ENCODE results near the gene TMEM184C. TPM values are rescaled to one million over a fixed set of nuclear protein-coding genes. Genes with fewer than 3 reads are reported as not detected.

The TMEM184C gene
- polyA plus RNA-seq, 5 donors, result 28.5 to 46.4 (median 40.2) TPM

DNA sequence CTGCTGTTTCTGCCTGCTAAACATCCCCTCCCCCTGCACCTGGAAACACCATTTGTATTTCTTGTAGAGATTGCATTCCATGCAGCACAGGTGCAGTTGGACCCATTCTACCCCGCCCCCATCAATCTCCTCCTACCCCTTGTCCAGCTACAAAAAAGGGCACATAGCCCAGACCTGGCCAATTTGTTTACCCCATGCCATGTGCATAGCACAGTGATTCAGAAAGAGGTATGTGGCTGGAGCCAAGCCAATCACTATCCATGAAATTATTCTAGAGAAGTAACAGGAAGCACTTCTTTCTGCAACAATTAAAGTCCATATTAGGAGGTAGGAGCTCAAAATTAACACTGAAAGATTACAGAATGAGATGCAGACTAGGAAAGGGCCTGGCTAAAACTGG is 20.2 kb upstream of the TMEM184C start:
- DNase-seq, result no peak

DNA sequence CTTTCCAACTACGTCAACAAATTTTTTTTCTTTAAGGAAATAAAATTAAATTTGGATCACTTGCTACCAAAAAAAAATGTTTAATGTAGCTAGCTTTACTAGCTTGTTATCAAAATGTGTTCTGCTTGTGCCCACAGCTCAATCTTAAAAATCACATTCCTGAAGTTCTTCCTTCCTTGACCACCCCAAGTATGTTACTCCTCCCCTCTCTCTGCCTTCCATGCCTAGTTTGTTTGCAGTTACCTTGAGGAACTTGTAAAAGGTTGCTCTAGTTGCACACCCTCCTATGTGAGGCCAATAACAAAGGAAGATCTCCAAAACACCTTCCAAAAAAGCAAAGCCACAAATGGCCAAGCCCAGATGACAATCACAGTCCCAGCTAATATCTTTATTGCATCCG is 19.6 kb upstream of the TMEM184C start:
- DNase-seq, result no peak

DNA sequence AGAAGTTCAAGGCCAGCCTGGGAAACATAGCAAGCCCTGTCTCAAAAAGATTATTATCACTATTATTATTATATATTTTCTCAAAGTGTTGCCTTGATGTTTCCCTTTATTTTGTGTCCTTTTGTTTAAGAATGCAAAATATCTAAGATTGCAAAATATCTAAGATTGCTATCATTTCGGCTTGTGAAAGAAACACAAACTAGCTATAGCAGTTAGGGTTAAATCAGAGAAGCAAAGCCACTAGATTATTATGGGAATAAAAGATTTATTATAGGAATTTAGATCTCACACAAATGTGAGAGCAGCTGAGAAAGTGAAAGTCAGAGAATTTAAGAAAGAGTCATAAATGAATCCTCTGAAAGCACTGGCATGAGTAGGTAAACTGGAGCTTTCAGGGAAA is 18.0 kb upstream of the TMEM184C start:
- no peak for DNase-seq

DNA sequence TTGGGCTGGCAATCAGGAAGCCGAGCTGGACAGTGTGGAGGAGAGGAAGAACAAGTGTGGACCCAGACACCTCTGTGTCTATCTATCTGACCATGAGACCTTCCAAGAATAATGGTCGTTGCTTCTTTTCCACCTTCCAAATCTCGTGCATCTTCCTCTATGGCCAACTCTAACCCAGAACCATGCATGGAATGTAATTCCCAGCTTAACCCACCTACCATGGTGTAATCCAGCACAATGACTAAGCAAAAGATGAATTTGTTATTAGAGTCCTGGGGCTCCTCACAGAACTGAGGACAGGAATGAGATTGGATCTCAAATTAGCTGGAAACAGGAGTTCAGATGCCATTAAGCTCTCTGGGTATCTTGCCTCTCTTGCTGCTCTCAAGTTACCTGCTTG is 17.4 kb upstream of the TMEM184C start:
- no peak for DNase-seq

DNA sequence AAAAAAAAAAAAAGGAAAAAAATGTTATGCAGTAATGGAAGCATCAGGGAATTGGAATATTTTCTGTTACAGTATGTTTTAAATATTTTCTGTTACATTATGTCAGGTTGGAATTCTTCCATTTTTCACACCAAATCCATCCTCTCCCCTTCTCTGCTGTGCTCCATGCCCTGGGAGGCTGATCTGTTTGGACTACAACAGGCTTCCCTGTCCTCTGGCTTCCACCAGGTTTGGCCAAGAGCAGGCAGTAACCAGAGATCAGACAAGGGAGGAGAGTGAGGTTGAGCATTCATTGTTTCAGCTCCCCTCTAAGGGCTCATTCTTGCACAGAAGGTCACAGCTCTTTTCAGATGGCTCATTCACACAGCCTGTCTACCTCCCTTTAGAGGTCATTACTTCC is 11.7 kb upstream of the TMEM184C start:
- DNase-seq, result no peak

DNA sequence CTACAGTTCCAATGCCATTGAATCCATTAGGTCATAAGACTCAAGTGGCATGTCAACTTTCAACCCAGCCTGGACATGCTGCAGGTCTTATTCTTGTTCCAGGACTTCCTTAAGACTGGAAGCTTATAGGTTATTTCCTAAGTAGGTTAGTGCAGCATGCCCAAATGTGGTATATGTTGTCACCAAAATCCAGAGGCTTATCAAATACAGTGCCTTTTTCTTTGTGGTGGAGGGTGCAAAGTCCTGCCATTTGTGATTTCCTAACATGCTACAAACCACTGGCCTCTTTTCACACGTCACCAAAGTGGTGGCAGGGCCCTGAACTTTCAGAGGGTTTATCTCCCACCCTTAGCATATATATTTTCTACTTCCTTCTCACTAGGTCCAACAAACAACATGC is 9.7 kb upstream of the TMEM184C start:
- no peak for DNase-seq

DNA sequence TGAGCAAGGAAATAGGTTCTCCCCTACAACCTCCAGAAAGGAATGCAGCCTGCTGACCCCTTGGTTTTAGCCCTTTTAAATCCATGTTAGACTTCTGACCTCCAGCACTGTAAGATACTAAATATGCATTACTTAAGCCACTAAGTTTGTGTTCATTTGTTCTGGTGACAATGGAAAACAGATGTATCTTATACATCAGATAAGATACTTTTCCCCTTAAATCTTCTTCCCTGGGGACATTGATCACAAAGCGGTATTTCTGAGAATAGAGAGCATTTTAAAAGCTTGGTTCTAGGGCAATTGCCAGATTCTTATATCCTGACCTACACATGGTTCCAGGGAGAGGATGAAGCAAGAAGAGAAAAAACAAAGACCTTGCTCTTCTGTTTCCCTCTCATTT is 6.5 kb upstream of the TMEM184C start:
- DNase-seq, result no peak

DNA sequence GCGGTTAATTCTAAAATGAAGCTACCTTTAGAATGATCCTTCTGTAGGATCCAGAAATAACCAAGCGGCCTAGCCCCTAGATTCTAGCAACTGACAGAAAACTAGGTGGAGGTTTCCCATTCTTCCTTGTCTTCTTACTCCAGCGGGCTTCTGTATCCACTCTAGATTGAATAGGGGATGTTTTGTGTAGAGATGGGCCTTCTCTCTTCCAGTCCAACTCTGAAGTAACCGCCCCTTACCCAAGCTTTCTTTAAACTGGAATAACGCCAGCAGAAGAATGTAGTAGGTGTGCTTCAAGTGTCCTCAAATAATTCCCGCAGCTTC is 386 bp upstream of the TMEM184C start:
- DNase-seq, result no peak

DNA sequence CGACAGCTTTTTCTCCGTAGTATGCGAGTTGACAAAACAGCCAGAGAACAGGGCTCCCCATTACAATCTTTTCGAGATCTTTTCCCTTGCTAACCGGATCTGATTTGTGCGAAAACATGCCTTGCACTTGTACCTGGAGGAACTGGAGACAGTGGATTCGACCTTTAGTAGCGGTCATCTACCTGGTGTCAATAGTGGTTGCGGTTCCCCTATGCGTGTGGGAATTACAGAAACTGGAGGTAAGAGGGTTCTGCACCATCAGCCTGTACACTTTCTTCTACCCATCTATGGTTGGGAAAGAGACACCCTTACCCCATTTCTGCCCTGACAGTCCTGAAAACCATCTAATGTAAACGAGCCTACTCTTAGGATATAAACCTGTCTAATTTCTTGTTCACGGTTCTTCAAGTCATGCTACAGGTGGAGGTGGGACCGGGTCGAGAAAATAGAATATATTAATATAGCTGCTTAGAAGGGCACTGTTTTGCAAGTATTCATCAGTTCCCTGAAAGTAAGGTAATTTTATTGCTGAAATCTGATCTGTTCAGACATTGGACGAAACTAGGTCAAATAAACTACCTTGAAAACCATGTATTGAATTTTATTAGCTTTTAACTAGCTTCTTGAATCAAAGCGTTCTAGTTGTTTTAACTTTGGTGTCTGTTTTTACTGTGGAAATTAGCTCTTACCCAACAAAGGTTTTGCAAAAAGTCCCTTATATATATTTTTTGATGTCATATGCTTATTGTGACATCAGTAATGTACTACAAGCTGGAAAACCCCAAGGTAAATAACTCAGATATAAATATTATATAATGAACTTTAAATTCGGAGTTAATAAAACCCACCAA is 869 bp downstream of the TMEM184C start:
- DNase-seq, result no peak

DNA sequence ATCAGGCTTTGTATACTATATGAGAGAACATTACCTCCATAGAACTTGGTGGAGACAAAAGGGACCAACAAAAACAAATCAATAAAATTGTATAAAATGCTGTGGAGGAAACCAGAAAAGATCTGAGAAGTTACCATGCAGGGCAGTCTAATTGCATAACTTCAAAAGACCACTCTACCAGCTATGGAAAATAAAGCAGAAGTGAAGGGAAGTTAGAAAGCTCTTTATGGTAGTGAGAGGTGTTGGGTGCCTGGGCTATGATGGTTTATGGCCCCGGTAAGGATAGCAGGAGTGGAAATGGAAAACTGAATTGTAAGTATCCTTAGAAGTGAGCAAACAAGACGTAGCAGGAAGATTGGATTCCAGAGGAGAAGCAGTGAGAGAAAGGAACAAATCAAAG is 3.1 kb downstream of the TMEM184C start:
- no peak for DNase-seq

DNA sequence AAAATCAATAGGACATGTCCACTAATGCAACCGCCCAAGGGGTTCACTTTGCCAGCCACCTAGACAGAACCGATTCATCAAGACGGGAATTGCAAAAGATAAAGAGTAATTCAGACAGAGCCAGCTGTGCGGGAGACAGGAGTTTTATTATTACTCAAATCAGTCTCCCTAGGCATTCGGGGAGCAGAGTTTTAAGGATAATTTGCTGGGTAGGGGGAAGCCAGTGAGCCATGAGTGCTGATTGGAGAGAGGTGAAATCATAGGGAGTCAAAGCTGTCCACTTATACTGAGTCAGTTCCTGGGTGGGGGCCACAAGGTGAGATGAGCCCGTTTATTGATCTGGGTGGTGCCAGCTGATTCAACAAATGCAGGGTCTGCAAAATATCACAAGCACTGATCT is 8.5 kb downstream of the TMEM184C start:
- DNase-seq, result no peak

DNA sequence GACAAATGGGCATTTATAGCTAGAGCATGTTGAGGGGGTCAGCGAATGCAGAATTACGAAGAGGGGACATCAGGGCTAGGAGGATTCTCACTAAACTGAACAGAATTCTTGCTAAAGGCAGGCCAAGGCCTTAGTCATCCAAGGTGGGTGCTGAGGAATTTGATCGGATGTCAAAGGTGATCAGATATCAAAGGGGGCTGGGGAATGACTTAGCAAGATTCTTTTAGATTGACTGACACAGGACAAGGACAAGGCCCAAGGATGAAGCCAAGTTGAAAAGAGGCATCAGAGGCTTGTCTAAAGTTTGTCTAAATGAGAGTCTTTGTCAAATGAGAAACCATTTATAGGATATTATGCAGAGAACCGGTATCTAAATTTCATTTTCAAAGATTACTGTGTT is 9.7 kb downstream of the TMEM184C start:
- no peak for DNase-seq

DNA sequence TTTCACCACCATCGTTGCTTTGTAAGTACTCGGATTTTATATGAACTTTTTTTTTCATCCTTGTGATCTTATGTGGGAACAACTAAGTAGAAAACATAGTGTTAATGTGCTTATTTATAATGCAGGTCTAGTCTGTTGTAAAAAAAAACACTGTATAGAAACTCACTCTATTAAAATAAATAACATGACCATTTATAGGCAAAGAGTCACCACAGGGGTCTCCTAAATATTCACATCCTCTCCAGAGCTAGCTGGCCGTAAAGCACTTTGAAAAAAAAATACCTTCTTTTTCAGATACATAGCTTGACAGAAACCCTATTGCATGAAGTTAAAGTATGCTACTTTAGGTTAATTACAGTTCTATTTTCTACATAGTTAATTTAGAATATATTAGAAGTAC is 11.2 kb downstream of the TMEM184C start:
- DNase-seq, result no peak

DNA sequence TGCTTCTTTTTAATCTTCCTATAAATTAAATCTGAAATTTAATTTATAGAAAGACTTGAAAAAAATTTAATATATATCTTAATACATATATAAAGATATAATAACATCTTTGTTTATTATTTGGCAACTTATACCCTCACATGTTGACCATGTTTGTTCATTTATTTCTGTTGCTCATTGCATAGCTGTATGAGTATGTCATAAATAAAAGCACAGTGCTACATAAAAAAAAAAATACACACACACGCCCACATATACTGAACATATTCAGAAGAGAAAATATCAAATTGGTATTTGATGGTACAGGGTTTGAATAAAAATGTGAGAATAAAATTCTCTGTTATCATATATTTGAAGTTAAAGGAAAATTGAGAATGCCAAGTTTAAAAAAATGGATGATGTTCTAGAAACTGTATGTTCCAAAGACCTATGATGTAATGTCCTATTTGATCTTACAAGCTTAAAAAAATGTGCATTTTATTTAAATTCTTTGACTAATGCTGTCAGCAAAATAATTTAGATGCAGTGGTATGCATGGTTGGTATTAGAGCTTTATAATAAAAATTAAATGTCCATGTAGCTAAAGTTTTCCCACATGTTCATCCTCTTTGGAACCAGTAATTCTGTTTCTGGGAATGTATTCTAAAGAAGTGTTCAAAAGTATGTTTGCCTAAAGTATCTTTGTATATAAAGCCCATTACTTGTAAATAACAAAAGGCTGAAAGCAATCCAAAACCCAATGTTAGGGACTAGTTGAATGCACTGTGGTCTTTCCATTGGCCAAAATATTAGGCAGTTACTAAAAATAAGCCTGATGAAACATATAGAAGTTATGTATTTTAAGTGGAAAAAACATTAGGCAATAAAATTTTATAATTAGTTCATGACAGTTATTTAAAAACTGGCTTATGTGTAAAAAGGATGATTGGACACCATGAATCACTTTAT is 12.9 kb downstream of the TMEM184C start:
- DNase-seq, result no peak

DNA sequence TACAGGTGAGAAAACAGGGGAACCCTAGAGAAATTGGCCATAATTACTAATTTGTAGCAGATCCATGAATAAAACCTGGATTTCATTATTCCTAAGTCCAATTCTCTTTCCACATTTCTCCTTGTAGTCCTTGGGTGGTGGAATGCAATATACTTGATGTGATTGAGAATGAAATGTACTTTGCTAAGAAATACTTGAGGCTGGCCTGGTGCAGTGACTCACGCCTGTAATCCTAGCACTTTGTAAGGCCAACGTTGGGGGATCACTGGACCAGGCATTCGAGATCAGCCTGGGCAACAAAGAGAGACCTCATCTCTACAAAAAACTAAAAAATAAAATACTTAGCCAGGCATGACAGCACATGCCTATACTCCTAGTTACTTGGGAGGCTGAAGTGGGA is 15.9 kb downstream of the TMEM184C start:
- no peak for DNase-seq

DNA sequence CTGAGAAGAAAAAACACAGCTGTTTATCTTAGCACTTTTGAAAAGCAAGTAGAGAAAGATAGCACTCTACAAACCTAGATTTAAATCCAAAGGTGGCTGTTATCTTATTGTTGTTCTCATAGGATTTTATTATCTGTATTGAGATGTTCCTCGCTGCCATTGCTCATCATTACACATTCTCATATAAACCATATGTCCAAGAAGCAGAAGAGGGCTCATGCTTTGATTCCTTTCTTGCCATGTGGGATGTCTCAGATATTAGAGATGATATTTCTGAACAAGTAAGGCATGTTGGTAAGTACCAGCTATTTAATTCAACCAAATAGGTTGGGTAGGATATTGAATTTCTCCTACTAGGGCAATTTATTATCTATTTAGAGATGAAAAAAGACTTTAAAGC is 16.4 kb downstream of the TMEM184C start:
- no peak for DNase-seq

DNA sequence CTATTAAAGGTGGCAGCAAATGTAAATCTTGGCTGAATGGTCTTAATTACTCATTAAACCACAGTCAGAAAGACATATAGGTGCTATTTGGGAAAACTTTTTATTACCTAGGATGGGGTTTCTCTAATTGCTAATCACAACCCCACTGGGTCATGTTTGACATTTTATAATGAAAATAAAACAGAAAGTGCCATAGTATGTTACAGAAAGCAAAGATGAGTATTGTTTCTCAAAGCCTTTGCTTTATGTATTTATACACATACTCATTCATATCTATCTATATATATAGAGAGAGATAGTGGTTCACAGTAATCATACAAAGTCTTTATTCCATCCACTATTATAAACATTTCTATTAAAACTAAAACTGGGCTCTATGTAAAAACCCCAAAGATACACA is 18.2 kb downstream of the TMEM184C start:
- no peak for DNase-seq

DNA sequence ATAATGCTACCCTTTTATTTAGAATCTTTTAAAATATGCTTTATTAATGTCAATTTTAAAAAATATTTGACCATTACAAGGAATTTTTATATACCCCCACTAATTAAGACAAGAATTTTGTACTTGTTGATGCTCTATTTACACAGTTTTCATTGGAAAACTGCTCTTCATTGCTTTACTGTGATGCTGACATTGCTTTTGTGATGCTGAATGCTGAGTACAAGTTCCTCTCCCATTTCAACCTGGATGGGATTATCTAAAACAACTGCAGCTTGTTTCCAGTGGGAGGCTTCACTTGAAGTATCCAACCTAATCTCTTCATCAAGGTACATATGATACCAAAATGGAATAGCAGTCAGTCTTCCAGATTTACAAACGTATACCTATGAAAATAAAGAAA is 21.2 kb downstream of the TMEM184C start:
- DNase-seq, result no peak

DNA sequence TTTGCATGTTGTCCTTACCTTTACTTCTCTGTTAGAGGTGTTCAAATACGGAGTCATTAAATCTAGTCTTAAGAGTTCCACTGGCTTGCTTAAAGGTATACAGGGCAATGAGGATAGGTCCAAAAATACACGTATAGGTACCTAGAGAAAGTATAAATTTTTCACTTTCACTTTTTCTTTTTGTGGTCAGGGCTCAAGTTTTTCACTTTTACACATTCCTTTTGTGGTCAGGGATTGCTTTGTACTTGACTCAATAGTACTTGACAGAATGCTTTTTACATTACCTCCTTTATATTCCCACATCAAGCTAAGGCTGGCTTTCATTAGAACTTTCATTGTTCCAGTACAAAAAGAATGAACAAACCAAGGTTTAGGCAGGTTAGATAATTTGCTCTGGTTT is 21.7 kb downstream of the TMEM184C start:
- no peak for DNase-seq

DNA sequence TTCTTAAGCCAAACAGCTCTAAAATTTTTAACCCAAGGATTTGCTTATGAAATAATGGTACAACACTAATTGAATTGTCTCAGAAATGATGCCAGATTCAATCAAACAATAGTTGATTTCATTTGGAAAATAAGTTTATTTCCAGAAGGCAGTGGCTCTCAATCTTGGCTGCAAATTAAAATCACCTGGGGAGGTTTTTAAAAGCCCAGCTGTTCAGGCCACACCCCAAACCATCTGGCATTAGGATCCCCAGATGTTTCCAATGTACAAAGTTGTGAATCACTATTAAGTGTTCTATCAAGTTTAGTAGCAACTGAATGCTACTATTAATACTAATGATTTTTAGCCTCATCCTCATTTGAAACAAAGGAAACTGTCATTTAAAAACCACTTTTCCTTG is 22.2 kb downstream of the TMEM184C start:
- no peak for DNase-seq

DNA sequence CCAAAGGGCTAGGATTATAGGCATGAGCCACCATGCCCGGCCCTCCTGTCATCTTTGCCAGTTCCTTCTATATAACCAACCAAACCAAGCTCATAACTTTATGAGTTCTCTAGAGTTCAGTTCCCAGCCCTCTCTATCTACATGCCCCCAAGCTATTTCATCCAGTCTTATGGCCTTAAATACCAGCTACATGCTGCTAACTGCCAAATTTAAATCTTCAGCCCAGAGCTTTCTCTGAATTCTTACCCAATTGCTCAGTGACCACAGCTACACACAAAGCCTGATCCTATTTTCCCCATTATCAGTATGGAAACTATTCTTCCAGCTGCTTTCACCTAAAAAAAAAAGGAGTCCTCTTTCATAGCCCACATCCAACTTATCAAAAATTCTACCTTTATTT is 23.1 kb downstream of the TMEM184C start:
- DNase-seq, result no peak

DNA sequence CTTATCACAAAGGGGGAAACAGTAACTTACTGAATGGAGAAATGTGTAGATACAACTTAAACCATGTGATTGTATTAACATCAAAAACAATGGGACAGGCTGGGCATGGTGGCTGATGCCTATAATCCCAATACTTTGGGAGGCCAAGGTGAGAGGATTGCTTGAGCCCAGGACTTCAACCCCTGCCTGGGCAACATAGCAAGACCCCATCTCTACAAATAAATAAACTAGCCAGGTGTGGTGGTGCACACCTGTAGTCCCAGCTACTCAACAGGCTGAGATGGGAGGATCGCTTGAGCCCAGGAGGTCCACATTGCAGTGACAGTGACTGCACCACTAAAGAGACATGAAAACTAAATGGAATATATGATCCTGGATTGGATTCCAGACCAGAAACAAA is 26.4 kb downstream of the TMEM184C start:
- no peak for DNase-seq

DNA sequence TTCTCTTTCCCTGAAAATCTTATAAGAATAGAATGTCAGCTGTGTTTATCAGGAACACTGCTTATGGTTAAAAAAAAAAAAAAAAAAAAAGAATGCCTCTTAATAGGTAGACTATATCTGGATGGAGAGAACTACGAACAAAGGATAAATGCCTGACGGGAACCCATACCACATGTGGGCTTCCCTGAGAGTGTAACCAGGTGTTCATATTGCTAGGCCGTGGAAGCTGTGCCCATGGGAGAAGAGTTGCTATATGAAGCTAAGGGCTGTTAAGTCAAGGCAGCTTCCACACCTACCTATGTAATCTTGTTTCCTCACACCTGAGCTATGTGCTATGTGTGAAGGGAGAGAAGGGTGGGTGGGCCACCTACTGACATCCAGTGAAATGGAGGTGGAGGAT is 27.3 kb downstream of the TMEM184C start:
- DNase-seq, result no peak
